ENCODE measurements around the gene TFPI.
"Not testable (repeated sequence)": the region's sequence is repeated elsewhere in the genome, so short reads cannot be mapped to it uniquely, and the experiment has no call there.

DNA sequence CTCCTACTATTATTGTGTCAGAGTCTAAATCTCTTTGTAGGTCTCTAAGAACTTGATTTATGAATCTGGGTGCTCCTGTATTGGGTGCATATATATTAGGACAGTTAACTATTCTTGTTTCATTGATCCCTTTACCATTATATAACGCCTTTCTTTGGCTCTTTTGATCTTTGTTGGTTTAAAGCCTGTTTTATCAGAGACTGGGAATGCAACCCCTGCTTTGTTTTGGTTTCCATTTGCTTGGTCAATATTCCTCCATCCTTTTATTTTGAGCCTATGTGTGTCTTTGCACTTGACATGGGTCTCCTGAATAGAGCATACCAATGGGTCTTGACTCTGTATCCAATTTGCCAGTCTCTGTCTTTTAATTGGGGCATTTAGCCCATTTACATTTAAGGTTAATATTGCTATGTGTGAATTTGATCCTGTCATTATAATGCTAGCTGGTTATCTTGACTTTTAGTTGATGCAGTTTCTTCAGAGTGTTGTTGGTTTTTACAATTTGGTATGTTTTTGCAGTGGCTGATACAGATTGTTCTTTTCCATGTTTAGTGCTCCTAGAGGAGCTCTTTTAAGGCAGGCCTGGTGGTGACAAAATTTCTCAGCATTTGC lies 36.4 kb downstream of the TFPI start:
- TF ChIP-seq, protein P1, sequence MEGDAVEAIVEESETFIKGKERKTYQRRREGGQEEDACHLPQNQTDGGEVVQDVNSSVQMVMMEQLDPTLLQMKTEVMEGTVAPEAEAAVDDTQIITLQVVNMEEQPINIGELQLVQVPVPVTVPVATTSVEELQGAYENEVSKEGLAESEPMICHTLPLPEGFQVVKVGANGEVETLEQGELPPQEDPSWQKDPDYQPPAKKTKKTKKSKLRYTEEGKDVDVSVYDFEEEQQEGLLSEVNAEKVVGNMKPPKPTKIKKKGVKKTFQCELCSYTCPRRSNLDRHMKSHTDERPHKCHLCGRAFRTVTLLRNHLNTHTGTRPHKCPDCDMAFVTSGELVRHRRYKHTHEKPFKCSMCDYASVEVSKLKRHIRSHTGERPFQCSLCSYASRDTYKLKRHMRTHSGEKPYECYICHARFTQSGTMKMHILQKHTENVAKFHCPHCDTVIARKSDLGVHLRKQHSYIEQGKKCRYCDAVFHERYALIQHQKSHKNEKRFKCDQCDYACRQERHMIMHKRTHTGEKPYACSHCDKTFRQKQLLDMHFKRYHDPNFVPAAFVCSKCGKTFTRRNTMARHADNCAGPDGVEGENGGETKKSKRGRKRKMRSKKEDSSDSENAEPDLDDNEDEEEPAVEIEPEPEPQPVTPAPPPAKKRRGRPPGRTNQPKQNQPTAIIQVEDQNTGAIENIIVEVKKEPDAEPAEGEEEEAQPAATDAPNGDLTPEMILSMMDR (IDR thresholded peaks at IDR 0.05): not testable (repeated sequence)
- not testable (repeated sequence) for TF ChIP-seq EP300, POLR2A (IDR thresholded peaks at IDR 0.05)

Data from tibial nerve (tissue), 4 donors.